HCT116 (cell line): ENCODE data around the gene SYCE1L. TPM values are rescaled to one million over a fixed set of nuclear protein-coding genes. Genes with fewer than 3 reads are reported as not detected.

Experiments
- ATAC-seq: fragments of 200-7000 bp; cut with Tn5 transposase; 2 replicates; pipeline ENCODE4 v1.9.1; 2020; ENCODE audit warnings: mild to moderate bottlenecking, moderate library complexity
- BruUV-seq: library from RNA; stranded (reverse); fragments of 400-500 nt; replicated peaks from 2 replicates; lab custom pipeline; 2021; lab: Mats Ljungman, UMichigan
- CTCF ChIA-PET: fragments of 300-600 bp; sonication (Branson Sonifier 250); formaldehyde crosslinking; loops from one replicate; lab custom pipeline; 2021; ENCODE audit warnings: antibody characterized with exemption; lab: Charles Lee
- POLR2A ChIA-PET: fragments of 300-600, 350-600 bp; sonication (Branson Sonifier 250); formaldehyde crosslinking; loops from one replicate; lab custom pipeline; 2021; ENCODE audit warnings: antibody characterized with exemption; lab: Charles Lee
- RAD21 ChIA-PET, 2 experiments: fragments of 300-600 bp; sonication (Branson Sonifier 250); formaldehyde crosslinking; loops; one replicate each; lab custom pipeline; 2023; ENCODE audit warnings: low total read pairs in 2 of 2; ENCODE audit not compliant: uncharacterized antibody in 2 of 2, unreplicated experiment in 2 of 2, low non-redundant PET in 1 of 2; lab: Charles Lee
- DNase-seq: peaks from one replicate; pipeline ENCODE4 v3.0.0-alpha.2; 2010; ENCODE audit warnings: low read depth, low spot score
- H2AFZ ChIP-seq: fragments of 200-600 bp; shearing (Covaris generic), sonication (generic); 2 replicates; pipeline ENCODE4 v1.6.1; 2017; ENCODE audit warnings: low read depth, mixed run types, mixed read lengths, antibody characterized with exemption, low read length; ENCODE audit not compliant: poor library complexity, severe bottlenecking
- H3K27ac ChIP-seq: 2 replicates; pipeline ENCODE4 v1.5.1; 2012; ENCODE audit warnings: low read depth, low read length
- H3K27me3 ChIP-seq: fragments of 200-600 bp; sonication (generic); 2 replicates; pipeline ENCODE4 v1.6.1; 2016; ENCODE audit warnings: mixed run types, low read length, mixed read lengths; ENCODE audit not compliant: insufficient read depth
- H3K36me3 ChIP-seq, 2 experiments: fragments of 200-500 bp in 1 of 2; fragments of 200-600 bp in 1 of 2; sonication (Bioruptor generic) in 1 of 2; sonication (generic) in 1 of 2; 2 replicates each; pipeline versions ENCODE4 v1.5.1 to v1.6.1; 2014 to 2016; ENCODE audit warnings: low read length in 2 of 2, inconsistent platforms in 1 of 2, mixed read lengths in 1 of 2, mixed run types in 1 of 2; ENCODE audit not compliant: insufficient read depth in 2 of 2, control insufficient read depth in 1 of 2
- H3K4me1 ChIP-seq, 2 experiments: fragments of 200-600 bp in 1 of 2; sonication (generic) in 1 of 2; 2 replicates each; pipeline versions ENCODE4 v1.5.1 to v1.6.1; 2012 to 2017; ENCODE audit warnings: low read length in 2 of 2, inconsistent platforms in 1 of 2, mild to moderate bottlenecking in 1 of 2, mixed read lengths in 1 of 2, mixed run types in 1 of 2, moderate library complexity in 1 of 2; ENCODE audit not compliant: insufficient read depth in 2 of 2, control insufficient read depth in 1 of 2
- H3K4me2 ChIP-seq: fragments of 200-600 bp; sonication (generic); 2 replicates; pipeline ENCODE4 v1.6.1; 2017; ENCODE audit warnings: mixed run types, low read length, mixed read lengths
- H3K4me3 ChIP-seq, 2 experiments: fragments of 200-600 bp in 1 of 2; sonication (generic) in 1 of 2; replicated peaks in 1 of 2; 2 replicates each; pipeline ENCODE4 v1.5.1; 2011 to 2016; ENCODE audit warnings: low read length in 2 of 2, control low read depth in 1 of 2, low read depth in 1 of 2, mild to moderate bottlenecking in 1 of 2, mixed read lengths in 1 of 2, mixed run types in 1 of 2
- H3K79me2 ChIP-seq: fragments of 200-600 bp; sonication (generic); 2 replicates; pipeline ENCODE4 v1.6.1; 2017; ENCODE audit warnings: mild to moderate bottlenecking, mixed run types, low read length, moderate library complexity, mixed read lengths; ENCODE audit not compliant: insufficient read depth
- H3K9ac ChIP-seq: fragments of 200-600 bp; sonication (generic); 2 replicates; pipeline ENCODE4 v1.6.1; 2016; ENCODE audit warnings: low read length, mixed read lengths
- H3K9me2 ChIP-seq: fragments of 200-600 bp; sonication (generic), shearing (Covaris generic); 2 replicates; pipeline ENCODE4 v1.6.1; 2017; ENCODE audit warnings: mixed run types, mild to moderate bottlenecking, moderate library complexity; ENCODE audit not compliant: insufficient read depth
- H3K9me3 ChIP-seq, 2 experiments: fragments of 200-500 bp in 1 of 2; fragments of 200-600 bp in 1 of 2; sonication (Bioruptor generic) in 1 of 2; sonication (generic) in 1 of 2; 2 replicates each; pipeline ENCODE4 v1.6.1; 2014 to 2017; ENCODE audit warnings: low read length in 2 of 2, mixed read lengths in 2 of 2, inconsistent platforms in 1 of 2, low read depth in 1 of 2, mild to moderate bottlenecking in 1 of 2, mixed run types in 1 of 2, moderate library complexity in 1 of 2; ENCODE audit not compliant: control insufficient read depth in 1 of 2, insufficient read depth in 1 of 2
- H4K20me1 ChIP-seq: fragments of 200-600 bp; sonication (generic), shearing (Covaris generic); 2 replicates; pipeline ENCODE4 v1.6.1; 2017; ENCODE audit warnings: mixed run types, mild to moderate bottlenecking, moderate library complexity; ENCODE audit not compliant: insufficient read depth
- CBX3 ChIP-seq: IDR thresholded peaks from 2 replicates; pipeline ENCODE4 v1.6.1; 2012; ENCODE audit warnings: low read depth
- FOSL1 ChIP-seq: IDR thresholded peaks from 2 replicates; pipeline ENCODE4 v1.6.1; 2012; ENCODE audit warnings: low read depth
- JUND ChIP-seq: IDR thresholded peaks from 2 replicates; pipeline ENCODE4 v1.6.1; 2012
- MAX ChIP-seq: IDR thresholded peaks from 2 replicates; pipeline ENCODE4 v1.6.1; 2012
- POLR2AphosphoS5 ChIP-seq: IDR thresholded peaks from 2 replicates; pipeline ENCODE4 v1.6.1; 2011; ENCODE audit warnings: mild to moderate bottlenecking, low read depth, low read length, moderate library complexity
- RAD21 ChIP-seq: IDR thresholded peaks from 2 replicates; pipeline ENCODE4 v1.6.1; 2012; ENCODE audit warnings: low read depth, mild to moderate bottlenecking
- TCF7L2 ChIP-seq: IDR thresholded peaks from 2 replicates; pipeline ENCODE4 v1.7.0; 2011; ENCODE audit warnings: borderline replicate concordance, inconsistent platforms; ENCODE audit not compliant: insufficient read depth, insufficient read length; ENCODE audit errors: extremely low read depth
- intact Hi-C: fragments of 100-400 bp; cut with micrococcal nuclease; formaldehyde crosslinking; loops from 2 replicates; pipeline ENCODE4 v1.10.0; 2022
- total RNA-seq: library from RNA; stranded (reverse); gene quantifications from one replicate; pipeline ENCODE4 v1.2.1, GENCODE V29; 2021; ENCODE audit not compliant: unreplicated experiment
- TF ChIP-seq, protein P1 (sequence below), 3 experiments: fragments of 200-600 bp in 1 of 3; sonication (generic) in 1 of 3; IDR thresholded peaks in 2 of 3; conservative IDR thresholded peaks in 1 of 3; 2 replicates each; pipeline ENCODE4 v1.5.1; 2012 to 2017; ENCODE audit warnings: low read depth in 2 of 3, low read length in 2 of 3, antibody characterized with exemption in 1 of 3, borderline replicate concordance in 1 of 3, control low read depth in 1 of 3, mild to moderate bottlenecking in 1 of 3, mixed read lengths in 1 of 3, mixed run types in 1 of 3, moderate library complexity in 1 of 3; ENCODE audit not compliant: insufficient read depth in 1 of 3
- TF ChIP-seq, protein P2 (sequence below): IDR thresholded peaks from 2 replicates; pipeline ENCODE4 v1.6.1; 2011; ENCODE audit warnings: mild to moderate bottlenecking, low read length, moderate library complexity; ENCODE audit not compliant: insufficient replicate concordance; ENCODE audit errors: extremely low read depth

The SYCE1L gene
- total RNA-seq, 1 experiment from 2014 or later = 25.7 TPM

- TF ChIP-seq, protein P1, sequence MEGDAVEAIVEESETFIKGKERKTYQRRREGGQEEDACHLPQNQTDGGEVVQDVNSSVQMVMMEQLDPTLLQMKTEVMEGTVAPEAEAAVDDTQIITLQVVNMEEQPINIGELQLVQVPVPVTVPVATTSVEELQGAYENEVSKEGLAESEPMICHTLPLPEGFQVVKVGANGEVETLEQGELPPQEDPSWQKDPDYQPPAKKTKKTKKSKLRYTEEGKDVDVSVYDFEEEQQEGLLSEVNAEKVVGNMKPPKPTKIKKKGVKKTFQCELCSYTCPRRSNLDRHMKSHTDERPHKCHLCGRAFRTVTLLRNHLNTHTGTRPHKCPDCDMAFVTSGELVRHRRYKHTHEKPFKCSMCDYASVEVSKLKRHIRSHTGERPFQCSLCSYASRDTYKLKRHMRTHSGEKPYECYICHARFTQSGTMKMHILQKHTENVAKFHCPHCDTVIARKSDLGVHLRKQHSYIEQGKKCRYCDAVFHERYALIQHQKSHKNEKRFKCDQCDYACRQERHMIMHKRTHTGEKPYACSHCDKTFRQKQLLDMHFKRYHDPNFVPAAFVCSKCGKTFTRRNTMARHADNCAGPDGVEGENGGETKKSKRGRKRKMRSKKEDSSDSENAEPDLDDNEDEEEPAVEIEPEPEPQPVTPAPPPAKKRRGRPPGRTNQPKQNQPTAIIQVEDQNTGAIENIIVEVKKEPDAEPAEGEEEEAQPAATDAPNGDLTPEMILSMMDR (IDR thresholded peaks at IDR 0.05 in 2 of 3, conservative IDR thresholded peaks at IDR 0.05 in 1 of 3; ENCODE audit: borderline replicate concordance in 1 of 3, insufficient read depth in 1 of 3, low read depth in 2 of 3, low read length in 2 of 3) = no peak
- no peak for TF ChIP-seq TCF7L2
- TF ChIP-seq, protein P2, sequence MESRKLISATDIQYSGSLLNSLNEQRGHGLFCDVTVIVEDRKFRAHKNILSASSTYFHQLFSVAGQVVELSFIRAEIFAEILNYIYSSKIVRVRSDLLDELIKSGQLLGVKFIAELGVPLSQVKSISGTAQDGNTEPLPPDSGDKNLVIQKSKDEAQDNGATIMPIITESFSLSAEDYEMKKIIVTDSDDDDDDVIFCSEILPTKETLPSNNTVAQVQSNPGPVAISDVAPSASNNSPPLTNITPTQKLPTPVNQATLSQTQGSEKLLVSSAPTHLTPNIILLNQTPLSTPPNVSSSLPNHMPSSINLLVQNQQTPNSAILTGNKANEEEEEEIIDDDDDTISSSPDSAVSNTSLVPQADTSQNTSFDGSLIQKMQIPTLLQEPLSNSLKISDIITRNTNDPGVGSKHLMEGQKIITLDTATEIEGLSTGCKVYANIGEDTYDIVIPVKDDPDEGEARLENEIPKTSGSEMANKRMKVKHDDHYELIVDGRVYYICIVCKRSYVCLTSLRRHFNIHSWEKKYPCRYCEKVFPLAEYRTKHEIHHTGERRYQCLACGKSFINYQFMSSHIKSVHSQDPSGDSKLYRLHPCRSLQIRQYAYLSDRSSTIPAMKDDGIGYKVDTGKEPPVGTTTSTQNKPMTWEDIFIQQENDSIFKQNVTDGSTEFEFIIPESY = no peak
- no peak for TF ChIP-seq MAX
- TF ChIP-seq JUND = no peak
- TF ChIP-seq FOSL1 = no peak
- TF ChIP-seq CBX3 = no peak
- TF ChIP-seq POLR2AphosphoS5 = no peak
These were observed 35.4 kb downstream of the SYCE1L start (continued) for GRCh38 chr16:77234611-77235010.

- H3K9me3 ChIP-seq = no peaks in the 10 kb centered on the region
- CTCF ChIA-PET = interaction anchor here (0.8 to 4.4 kb wide), 6 partner anchors 13 to 858 kb away, joined by 3 to 77 read pairs (median 5); no protein-coding TSS in a partner anchor
- intact Hi-C loops = loop anchor here (1.0 to 10.0 kb wide), 7 partner anchors 140 to 861 kb away; partner anchors contain the start of gene WWOX
These were observed 36.9 kb downstream of the SYCE1L start for GRCh38 chr16:77236063-77236511.

More at GRCh38 chr16:77236063-77236511, 36.9 kb downstream of the SYCE1L start:
- Histone ChIP-seq H3K36me3 (no peaks in the 10 kb centered on the region), H2AFZ (peak overlapping the region; percentile 84), H4K20me1 (no peaks in the 10 kb centered on the region), H3K9me2 (no peaks in the 10 kb centered on the region), H3K79me2 (no peaks in the 10 kb centered on the region), H3K4me2 (peak overlapping the region; percentile 54), H3K4me1 (peaks cover 0 to 5% of the 10 kb centered on the region in 2 experiments; a peak in 2 of 4 replicates), H3K9ac (no peak overlapping the region), H3K27me3 (no peaks in the 10 kb centered on the region), H3K4me3 (peak overlapping the region in 1 of 2 experiments; percentile 14; a peak in 1 of 4 replicates), H3K27ac (no peak overlapping the region)
- ATAC-seq = peak; percentile 98
- POLR2A ChIA-PET = no interaction called here
- BruUV-seq = no TSS peak
- RAD21 ChIA-PET = interaction anchor here in 1 of 2 experiments (0.6 kb wide), 1 partner anchor 361 kb away, joined by 3 read pairs; no protein-coding TSS in a partner anchor
- no peak for DNase-seq
- TF ChIP-seq, protein P1 (IDR thresholded peaks at IDR 0.05 in 2 of 3, conservative IDR thresholded peaks at IDR 0.05 in 1 of 3; ENCODE audit: borderline replicate concordance in 1 of 3, insufficient read depth in 1 of 3, low read depth in 2 of 3, low read length in 2 of 3) = peak; percentile 98 to 99 (median 99)
- TF ChIP-seq, protein P2 = no peak
- peak; percentile 100 for TF ChIP-seq RAD21
